ENCODE data around the gene UXS1.

- TF ChIP-seq CTCF (conservative IDR thresholded peaks at IDR 0.05 in 1 of 2, IDR thresholded peaks at IDR 0.05 in 1 of 2; ENCODE audit: extremely low read depth in 1 of 2, insufficient read depth in 1 of 2, low read depth in 1 of 2, low read length in 2 of 2) (no peak), EZH2 (IDR thresholded peaks at IDR 0.05; ENCODE audit: borderline replicate concordance, low read length) (no peak)
Observed at GRCh38 chr2:106073678-106074406, 120.3 kb downstream of the UXS1 start.

Data from mammary epithelial cell (primary cell).